GM18526 (cell line): ENCODE results near the gene GSG1.

Source experiments
- POLR2A ChIP-seq: IDR thresholded peaks from 3 replicates; pipeline ENCODE4 v1.6.1; 2011; ENCODE audit not compliant: insufficient read length; ENCODE audit errors: extremely low read depth

Gene GSG1

GRCh38 chr12:13102461-13103195, 839 bp downstream of the GSG1 start:
- no peak for TF ChIP-seq POLR2A

GRCh38 chr12:13101821-13102375, 1.6 kb downstream of the GSG1 start:
- no peak for TF ChIP-seq POLR2A

- TF ChIP-seq POLR2A, result no peak
Observed at GRCh38 chr12:13100882-13101769, 2.3 kb downstream of the GSG1 start.

- no peak for TF ChIP-seq POLR2A
Observed at GRCh38 chr12:13100605-13100881, 2.9 kb downstream of the GSG1 start.

- no peak for TF ChIP-seq POLR2A
Observed at GRCh38 chr12:13099844-13100604, 3.4 kb downstream of the GSG1 start.

GRCh38 chr12:13099066-13099843, 4.2 kb downstream of the GSG1 start:
- TF ChIP-seq POLR2A, result no peak

- no peak for TF ChIP-seq POLR2A
Observed at GRCh38 chr12:13097491-13098011, 5.9 kb downstream of the GSG1 start.

GRCh38 chr12:13095266-13095995, 8.0 kb downstream of the GSG1 start:
- TF ChIP-seq POLR2A, result no peak

GRCh38 chr12:13094367-13094766, 9.1 kb downstream of the GSG1 start:
- no peak for TF ChIP-seq POLR2A

GRCh38 chr12:13093848-13094220, 9.6 kb downstream of the GSG1 start:
- TF ChIP-seq POLR2A, result no peak

GRCh38 chr12:13093191-13093847, 10.1 kb downstream of the GSG1 start:
- no peak for TF ChIP-seq POLR2A

- TF ChIP-seq POLR2A, result no peak
Observed at GRCh38 chr12:13091832-13092231, 11.6 kb downstream of the GSG1 start.

- no peak for TF ChIP-seq POLR2A
Observed at GRCh38 chr12:13090054-13090453, 13.4 kb downstream of the GSG1 start.

GRCh38 chr12:13088496-13088895, 15.0 kb downstream of the GSG1 start:
- no peak for TF ChIP-seq POLR2A

GRCh38 chr12:13087766-13088165, 15.7 kb downstream of the GSG1 start:
- no peak for TF ChIP-seq POLR2A
